Astrocyte (in vitro differentiated cells and primary cell): ENCODE data around the gene CRIM1.

ENCODE experiments used
- EZH2 ChIP-seq: IDR thresholded peaks from 2 replicates; pipeline ENCODE4 v1.6.1; 2012; ENCODE audit warnings: mild to moderate bottlenecking, low read length, inconsistent platforms; ENCODE audit not compliant: insufficient read depth
- TF ChIP-seq, protein P1 (sequence below): IDR thresholded peaks from 2 replicates; pipeline ENCODE4 v1.5.1; 2011; ENCODE audit warnings: low read depth, mild to moderate bottlenecking, inconsistent platforms, low read length, moderate library complexity; ENCODE audit not compliant: insufficient read depth

DNA sequence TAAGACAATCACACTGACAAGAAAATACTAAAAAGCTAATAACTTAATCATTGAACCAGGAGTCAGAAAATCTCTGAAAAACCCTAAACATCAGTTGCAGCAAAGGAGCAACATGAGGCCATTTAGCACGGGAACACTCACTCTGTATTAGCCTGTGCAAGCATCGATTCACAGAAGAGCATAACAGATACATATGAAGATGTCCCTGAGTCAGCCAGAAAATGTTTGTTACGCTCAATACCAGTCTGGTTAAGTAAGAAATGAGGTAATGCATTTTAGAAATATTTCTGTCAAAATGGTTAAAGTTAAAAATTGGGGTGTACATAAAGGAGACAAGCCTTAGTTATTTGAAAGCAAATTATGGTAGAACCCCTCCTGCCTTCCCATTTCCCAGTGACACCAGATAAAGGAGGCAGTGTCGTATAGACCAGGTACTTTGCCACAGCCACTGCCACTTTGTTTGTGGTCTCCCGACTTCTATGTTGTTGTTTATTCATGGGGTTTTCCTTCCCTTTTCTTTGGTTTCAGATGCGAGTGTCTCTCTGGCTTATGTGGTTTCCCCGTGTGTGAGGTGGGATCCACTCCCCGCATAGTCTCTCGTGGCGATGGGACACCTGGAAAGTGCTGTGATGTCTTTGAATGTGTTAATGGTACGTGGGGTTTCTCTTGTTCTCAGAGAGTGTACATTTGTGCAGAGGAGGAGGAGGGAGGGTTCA is 108.6 kb downstream of the CRIM1 start:
- no peak for TF ChIP-seq EZH2
- TF ChIP-seq, protein P1, sequence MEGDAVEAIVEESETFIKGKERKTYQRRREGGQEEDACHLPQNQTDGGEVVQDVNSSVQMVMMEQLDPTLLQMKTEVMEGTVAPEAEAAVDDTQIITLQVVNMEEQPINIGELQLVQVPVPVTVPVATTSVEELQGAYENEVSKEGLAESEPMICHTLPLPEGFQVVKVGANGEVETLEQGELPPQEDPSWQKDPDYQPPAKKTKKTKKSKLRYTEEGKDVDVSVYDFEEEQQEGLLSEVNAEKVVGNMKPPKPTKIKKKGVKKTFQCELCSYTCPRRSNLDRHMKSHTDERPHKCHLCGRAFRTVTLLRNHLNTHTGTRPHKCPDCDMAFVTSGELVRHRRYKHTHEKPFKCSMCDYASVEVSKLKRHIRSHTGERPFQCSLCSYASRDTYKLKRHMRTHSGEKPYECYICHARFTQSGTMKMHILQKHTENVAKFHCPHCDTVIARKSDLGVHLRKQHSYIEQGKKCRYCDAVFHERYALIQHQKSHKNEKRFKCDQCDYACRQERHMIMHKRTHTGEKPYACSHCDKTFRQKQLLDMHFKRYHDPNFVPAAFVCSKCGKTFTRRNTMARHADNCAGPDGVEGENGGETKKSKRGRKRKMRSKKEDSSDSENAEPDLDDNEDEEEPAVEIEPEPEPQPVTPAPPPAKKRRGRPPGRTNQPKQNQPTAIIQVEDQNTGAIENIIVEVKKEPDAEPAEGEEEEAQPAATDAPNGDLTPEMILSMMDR: no peak
